HepG2 (cell line): Measurements from ENCODE around the gene GOLGA8J.
"Not testable (repeated sequence)": the region's sequence is repeated elsewhere in the genome, so short reads cannot be mapped to it uniquely, and the experiment has no call there.

ENCODE experiments used
- CHD2 ChIP-seq: IDR thresholded peaks from 2 replicates; pipeline ENCODE4 v1.6.1; 2011; ENCODE audit warnings: low read depth, low read length, improper control_type of control experiment
- EED ChIP-seq: sonication (generic); formaldehyde crosslinking; IDR thresholded peaks from 2 replicates; pipeline ENCODE4 v1.5.0; 2020; ENCODE audit warnings: mild to moderate bottlenecking, missing genetic modification reagents
- EP300 ChIP-seq, 3 experiments: sonication (generic) in 1 of 3; formaldehyde crosslinking in 1 of 3; IDR thresholded peaks; 2 replicates each; pipeline versions ENCODE4 v1.5.1 to v1.6.1; 2011 to 2020; ENCODE audit warnings: low read depth in 2 of 3, low read length in 2 of 3, borderline replicate concordance in 1 of 3, improper control_type of control experiment in 1 of 3, mild to moderate bottlenecking in 1 of 3, missing genetic modification reagents in 1 of 3, moderate library complexity in 1 of 3
- MEIS2 ChIP-seq: sonication (generic); formaldehyde crosslinking; IDR thresholded peaks from 2 replicates; pipeline ENCODE4 v1.9.0; 2021; ENCODE audit warnings: mild to moderate bottlenecking, missing genetic modification reagents
- NFE2L2 ChIP-seq: fragments of 150-350 bp; IDR thresholded peaks from 2 replicates; pipeline ENCODE4 v1.6.1; 2014; ENCODE audit warnings: low read length
- PAX8 ChIP-seq: sonication (generic); formaldehyde crosslinking; IDR thresholded peaks from 2 replicates; pipeline ENCODE4 v1.8.0; 2022; ENCODE audit warnings: mild to moderate bottlenecking, missing genetic modification reagents, borderline replicate concordance
- RXRA ChIP-seq: sonication (generic); formaldehyde crosslinking; IDR thresholded peaks from 2 replicates; pipeline ENCODE4 v1.5.1; 2020; ENCODE audit warnings: missing genetic modification reagents
- SP2 ChIP-seq: sonication (generic); formaldehyde crosslinking; IDR thresholded peaks from 2 replicates; pipeline ENCODE4 v1.5.1; 2020; ENCODE audit warnings: mild to moderate bottlenecking, missing genetic modification reagents
- ZNF180 ChIP-seq: sonication (generic); formaldehyde crosslinking; IDR thresholded peaks from 2 replicates; pipeline ENCODE4 v1.4.0; 2020; ENCODE audit warnings: low read depth, missing genetic modification reagents, borderline replicate concordance
- ZNF335 ChIP-seq: sonication (generic); formaldehyde crosslinking; IDR thresholded peaks from 2 replicates; pipeline ENCODE4 v1.4.0; 2020; ENCODE audit warnings: missing genetic modification reagents
- TF ChIP-seq, protein P1 (sequence below): sonication (generic); formaldehyde crosslinking; IDR thresholded peaks from 2 replicates; pipeline ENCODE4 v1.4.0; 2020; ENCODE audit warnings: missing genetic modification reagents
- TF ChIP-seq, protein P2 (sequence below): sonication (generic); formaldehyde crosslinking; IDR thresholded peaks from 2 replicates; pipeline ENCODE4 v1.4.0; 2020; ENCODE audit warnings: missing genetic modification reagents

DNA sequence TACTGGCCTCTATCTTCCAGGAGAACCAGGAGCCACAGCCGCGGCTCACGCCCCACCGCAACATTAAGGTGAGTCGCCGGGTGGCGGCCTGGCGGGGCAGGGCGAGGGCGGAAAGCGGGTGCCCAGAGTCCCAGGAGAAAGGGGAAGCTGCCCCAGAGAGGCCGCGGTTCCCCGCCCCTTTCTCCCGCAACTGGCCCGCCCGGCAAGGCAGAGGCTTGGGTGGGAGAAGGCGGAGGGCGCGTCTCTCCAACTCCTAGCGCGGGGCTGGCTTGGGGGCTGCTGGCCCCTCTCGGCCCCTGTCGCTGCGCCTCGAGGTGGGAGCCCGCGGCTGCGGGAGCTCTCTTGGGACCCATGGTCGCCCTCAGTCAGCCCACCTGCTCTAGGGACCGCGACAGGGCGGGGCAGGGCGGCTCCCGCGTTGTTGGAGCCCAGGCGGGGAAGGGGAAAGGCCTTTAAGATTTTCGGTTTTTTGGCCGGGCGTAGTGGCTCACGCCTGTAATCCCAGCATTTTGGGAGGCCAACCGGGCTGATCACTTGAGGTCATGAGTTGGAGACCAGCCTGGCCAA is 21.3 kb downstream of the GOLGA8J start:
- TF ChIP-seq EED (CRISPR knock-in tag); MEIS2 (CRISPR knock-in tag); RXRA (CRISPR knock-in tag); CHD2; SP2 (CRISPR knock-in tag); NFE2L2; EP300 (IDR thresholded peaks at IDR 0.05; ENCODE audit: low read depth in 2 of 2, low read length in 2 of 2); EP300 (CRISPR knock-in tag; IDR thresholded peaks at IDR 0.05; ENCODE audit: borderline replicate concordance); ZNF180 (CRISPR knock-in tag); ZNF335 (CRISPR knock-in tag); PAX8 (CRISPR knock-in tag): not testable (repeated sequence)
- TF ChIP-seq, protein P1, sequence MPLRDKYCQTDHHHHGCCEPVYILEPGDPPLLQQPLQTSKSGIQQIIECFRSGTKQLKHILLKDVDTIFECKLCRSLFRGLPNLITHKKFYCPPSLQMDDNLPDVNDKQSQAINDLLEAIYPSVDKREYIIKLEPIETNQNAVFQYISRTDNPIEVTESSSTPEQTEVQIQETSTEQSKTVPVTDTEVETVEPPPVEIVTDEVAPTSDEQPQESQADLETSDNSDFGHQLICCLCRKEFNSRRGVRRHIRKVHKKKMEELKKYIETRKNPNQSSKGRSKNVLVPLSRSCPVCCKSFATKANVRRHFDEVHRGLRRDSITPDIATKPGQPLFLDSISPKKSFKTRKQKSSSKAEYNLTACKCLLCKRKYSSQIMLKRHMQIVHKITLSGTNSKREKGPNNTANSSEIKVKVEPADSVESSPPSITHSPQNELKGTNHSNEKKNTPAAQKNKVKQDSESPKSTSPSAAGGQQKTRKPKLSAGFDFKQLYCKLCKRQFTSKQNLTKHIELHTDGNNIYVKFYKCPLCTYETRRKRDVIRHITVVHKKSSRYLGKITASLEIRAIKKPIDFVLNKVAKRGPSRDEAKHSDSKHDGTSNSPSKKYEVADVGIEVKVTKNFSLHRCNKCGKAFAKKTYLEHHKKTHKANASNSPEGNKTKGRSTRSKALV (CRISPR knock-in tag) = not testable (repeated sequence)
- TF ChIP-seq, protein P2, sequence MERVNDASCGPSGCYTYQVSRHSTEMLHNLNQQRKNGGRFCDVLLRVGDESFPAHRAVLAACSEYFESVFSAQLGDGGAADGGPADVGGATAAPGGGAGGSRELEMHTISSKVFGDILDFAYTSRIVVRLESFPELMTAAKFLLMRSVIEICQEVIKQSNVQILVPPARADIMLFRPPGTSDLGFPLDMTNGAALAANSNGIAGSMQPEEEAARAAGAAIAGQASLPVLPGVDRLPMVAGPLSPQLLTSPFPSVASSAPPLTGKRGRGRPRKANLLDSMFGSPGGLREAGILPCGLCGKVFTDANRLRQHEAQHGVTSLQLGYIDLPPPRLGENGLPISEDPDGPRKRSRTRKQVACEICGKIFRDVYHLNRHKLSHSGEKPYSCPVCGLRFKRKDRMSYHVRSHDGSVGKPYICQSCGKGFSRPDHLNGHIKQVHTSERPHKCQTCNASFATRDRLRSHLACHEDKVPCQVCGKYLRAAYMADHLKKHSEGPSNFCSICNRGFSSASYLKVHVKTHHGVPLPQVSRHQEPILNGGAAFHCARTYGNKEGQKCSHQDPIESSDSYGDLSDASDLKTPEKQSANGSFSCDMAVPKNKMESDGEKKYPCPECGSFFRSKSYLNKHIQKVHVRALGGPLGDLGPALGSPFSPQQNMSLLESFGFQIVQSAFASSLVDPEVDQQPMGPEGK = not testable (repeated sequence)
